Stimulated activated CD4-positive, alpha-beta T cell treated with anti-CD3 and anti-CD28 coated beads, Interleukin-12 subunit alpha, Interleukin-12 subunit beta, amount 100 ng/mL, for 4 hours (primary cell): Measurements from ENCODE around the gene TMEM43.

Experiments
- DNase-seq: peaks from one replicate; pipeline ENCODE4 v3.0.0-alpha.2; 2020

TMEM43 gene

DNA sequence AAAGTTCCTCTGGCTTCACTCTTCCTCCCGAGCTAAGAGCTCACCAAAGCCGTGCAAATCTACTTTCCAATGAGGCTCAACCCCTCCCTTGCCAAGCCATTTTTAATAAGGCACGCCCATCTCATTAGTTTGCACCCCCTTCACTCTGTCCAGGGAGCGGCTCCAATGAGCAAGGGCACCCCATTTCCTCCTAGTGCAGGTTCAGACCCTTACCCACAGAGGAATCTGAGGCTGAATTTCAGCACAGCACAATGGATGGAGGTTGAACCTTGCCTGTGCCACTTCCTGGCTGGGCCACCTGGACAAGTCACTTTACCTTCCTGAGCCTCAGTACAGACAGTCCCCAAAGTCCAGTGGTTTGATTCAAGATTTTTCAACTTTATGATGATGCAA is 28.1 kb downstream of the TMEM43 start:
- no peak for DNase-seq

- DNase-seq: no peak
Observed at GRCh38 chr3:14153663-14154062, 28.8 kb downstream of the TMEM43 start.

DNA sequence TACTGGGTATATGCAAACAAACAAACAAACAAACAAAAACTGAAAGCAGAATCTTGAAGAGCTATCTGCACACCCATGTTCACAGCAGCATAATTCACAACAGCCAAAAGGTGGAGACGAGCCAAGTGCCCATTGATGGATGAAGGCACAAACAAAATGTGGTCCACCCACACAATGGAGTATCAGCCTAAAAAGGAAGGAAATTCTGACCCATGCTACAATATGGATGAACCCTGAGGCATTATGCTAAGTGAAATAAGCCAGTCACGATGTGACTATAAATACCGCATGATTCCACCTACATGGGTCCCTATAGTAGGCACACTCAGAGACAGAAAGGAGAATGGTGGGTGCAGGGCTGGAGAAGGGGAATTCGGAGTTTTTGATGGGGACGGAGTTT is 29.4 kb downstream of the TMEM43 start:
- no peak for DNase-seq

DNA sequence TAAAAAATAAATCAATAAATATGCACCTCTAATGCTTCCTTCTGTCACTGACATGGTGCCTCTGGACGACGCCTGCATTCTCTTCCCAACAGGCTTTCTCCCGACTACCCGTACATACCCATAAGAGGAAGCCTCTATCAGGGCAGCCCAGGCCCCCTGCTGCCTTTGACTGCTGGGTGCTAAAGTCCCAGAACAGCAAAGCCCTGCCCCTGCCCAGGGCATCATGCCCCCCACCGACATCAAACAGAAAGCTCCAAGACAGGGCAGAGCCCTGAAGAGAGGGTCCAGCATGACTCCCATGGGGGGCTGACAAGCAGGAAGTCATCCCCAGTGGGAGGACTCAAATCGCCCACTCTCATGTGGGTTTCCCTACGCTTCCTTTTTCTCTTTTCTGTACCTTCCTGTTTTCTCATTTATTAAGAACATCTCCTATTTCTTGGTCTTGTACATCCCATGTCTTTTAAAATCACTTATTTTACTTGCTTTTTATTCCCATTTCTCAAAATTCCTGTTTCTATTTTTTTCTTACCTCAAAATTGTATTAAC is 30.1 kb downstream of the TMEM43 start:
- DNase-seq: no peak

GRCh38 chr3:14156201-14156600 is 31.3 kb downstream of the TMEM43 start:
- DNase-seq: no peak

DNA sequence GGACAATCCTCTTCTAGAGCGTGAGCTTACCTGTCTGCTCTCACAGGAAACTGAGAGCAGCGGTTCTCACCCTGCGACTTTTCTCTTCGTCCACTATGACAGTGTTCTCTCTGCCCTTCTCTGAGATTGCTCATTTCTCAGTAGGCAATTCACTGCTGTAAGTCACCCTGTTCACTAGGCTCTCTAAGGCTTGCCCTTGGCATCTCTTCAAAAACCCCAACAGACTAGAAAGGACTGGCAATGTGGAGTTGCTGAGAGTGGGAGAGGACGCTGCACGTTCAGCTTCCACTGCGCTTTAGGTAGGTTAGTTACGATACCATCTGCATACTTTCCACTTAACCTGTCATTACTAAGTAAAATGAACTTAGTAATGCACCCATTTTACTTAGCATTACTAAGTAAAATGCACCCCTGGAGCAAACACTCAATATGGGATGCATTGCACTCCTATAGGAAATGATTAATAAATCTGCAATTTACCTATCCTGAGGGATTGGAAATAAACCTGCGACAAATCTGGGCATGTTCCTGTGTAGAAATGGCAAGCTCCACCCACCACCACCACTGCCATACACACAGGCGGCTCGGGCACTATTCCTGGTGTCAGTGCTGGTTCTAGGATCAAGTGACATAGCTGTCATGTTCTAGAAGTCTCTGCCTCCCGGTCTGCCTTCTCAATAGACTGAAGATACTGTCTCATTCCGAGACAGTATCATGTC is 32.1 kb downstream of the TMEM43 start:
- DNase-seq: no peak

DNA sequence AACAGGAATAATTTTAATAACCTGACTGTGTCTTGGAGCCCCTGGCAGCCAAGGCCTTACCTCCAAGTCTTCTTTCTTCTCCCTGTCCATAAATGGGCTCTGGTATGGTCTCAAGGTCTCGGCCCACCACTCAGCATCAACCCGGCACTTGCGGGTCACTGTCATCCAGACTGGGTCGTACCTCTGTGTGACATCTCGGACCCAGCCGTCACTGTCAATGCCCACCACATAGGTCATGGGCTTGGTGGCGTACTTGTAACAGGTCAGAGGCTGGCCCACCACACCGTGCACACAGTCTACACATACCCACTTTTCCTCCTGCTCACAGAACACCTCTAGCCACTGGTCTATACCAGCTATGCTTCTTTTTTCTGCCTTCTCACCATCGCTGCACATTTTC is 33.1 kb downstream of the TMEM43 start:
- DNase-seq: no peak

- no peak for DNase-seq
Observed at GRCh38 chr3:14158370-14158769, 33.5 kb downstream of the TMEM43 start.

DNA sequence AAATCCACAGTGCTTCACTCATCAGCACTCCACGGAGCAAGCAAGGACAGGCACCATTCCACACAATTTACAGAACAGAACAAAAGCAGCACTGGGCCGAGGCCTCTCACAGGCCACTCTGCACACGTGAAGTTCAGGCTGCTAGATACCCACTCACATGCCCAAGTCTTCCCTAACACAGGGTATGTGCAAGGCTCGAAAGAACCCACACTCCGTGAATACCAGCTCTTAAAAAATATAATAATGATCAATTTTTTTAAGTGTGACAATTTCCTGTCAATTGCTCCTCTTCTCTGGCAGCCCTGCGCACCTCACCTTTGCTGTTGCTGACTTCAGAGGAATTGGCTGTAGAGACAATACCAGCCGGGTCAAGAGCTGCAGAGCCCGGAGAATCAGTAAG is 34.6 kb downstream of the TMEM43 start:
- no peak for DNase-seq

DNA sequence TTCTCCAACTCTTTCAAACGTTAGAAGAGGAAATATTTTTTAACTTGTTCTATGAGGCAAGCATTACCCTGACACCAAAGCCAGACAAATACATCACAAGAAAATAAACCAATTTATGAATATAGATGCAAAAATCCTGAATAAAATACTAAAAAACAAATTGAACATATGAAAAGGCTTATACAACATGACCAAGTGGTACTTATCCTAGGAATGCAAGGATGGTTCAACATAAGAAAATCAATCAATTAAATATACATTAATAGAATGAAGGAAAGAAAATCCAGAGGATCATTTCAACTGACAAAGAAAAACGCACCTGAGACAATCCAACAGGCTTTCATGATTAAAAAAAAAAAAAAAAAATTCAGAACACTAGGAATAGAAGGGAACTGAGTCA is 36.4 kb downstream of the TMEM43 start:
- no peak for DNase-seq

- DNase-seq: no peak
Observed at GRCh38 chr3:14162178-14162577, 37.3 kb downstream of the TMEM43 start.

DNA sequence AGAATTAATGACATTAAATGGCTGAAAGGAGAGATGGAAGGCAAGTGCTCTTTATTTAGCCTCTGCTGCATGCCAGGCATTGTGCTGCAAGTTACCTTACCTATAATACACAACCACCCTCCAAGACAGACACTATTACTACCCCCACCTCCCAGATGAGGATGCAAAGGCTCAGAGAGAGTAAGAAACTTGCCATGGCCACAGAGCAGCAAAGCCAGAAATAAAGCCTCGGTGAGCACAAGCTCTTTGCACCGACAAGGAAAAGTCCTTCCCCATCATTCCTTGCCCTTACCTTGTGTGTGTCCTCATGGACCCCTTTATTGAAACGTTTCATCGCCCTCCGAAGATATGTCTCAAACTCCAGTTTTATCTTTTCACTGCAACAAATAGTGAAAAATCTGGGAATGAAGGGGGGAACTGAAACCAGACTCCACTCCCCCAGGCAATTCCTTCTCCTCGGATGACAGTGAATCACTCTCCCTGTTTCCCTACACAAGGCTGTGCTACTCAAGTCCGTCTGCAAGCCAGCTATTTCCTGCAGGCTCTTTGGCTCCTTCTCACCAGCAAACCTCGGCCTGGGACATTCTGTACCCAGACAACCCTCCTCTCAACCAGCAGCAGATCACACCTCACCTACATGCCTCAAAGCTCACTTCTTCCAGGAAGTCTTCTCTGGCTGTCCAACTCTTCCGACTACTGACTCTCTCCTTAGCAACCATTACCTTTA is 42.2 kb downstream of the TMEM43 start:
- DNase-seq: no peak

GRCh38 chr3:14169435-14169834 is 44.6 kb downstream of the TMEM43 start:
- no peak for DNase-seq

- no peak for DNase-seq
Observed at GRCh38 chr3:14169871-14170270, 45.0 kb downstream of the TMEM43 start.

DNA sequence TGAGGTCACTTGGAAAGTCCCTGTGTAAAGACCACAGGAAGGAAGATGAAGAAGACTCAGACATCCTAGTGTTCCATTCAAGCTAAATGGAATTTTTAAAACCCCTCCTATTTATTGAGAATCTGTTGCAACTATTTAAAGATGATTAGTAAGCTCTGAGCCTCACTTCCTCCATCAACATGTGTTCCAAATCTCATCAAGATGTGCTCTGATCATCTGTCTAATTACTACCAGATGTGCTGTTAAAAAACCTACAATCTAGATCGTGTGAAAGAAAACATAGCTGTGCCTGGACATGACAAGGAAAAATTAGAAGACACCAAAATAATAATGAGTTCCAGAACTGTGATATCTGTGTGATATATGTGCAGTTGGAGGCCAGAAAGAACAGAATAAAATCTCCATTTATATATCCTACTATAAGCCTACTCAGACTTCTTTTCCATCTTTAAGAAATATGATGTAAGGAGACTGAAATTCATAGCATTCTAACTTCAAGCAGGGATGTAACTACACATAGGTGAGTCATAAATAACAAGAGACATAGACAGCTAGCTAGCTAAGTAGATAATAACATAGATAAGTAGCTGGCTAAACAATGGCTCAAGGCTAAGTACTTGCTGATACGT is 45.8 kb downstream of the TMEM43 start:
- no peak for DNase-seq

DNA sequence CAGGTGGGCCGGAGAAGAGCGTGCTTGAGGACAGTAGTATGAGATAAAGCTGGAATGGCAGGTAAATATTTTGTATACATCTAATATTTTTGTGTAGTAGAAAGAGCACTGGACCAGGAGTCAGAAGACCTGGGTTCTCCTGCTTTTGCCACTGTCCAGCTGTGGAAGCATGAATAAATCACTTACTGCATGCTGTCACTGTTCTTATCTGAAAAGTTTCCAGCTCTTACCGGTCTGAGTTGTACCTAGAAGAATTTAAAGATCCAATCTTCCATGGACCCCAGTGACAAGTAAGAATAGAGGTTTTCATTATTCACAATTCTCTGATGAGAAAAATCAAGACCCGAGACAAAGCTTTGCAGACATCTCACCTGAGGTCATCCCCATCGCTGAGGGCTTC is 47.6 kb downstream of the TMEM43 start:
- DNase-seq: no peak

GRCh38 chr3:14174483-14174882 is 49.6 kb downstream of the TMEM43 start:
- DNase-seq: no peak

GRCh38 chr3:14175383-14176037 is 50.7 kb downstream of the TMEM43 start:
- DNase-seq: no peak

DNA sequence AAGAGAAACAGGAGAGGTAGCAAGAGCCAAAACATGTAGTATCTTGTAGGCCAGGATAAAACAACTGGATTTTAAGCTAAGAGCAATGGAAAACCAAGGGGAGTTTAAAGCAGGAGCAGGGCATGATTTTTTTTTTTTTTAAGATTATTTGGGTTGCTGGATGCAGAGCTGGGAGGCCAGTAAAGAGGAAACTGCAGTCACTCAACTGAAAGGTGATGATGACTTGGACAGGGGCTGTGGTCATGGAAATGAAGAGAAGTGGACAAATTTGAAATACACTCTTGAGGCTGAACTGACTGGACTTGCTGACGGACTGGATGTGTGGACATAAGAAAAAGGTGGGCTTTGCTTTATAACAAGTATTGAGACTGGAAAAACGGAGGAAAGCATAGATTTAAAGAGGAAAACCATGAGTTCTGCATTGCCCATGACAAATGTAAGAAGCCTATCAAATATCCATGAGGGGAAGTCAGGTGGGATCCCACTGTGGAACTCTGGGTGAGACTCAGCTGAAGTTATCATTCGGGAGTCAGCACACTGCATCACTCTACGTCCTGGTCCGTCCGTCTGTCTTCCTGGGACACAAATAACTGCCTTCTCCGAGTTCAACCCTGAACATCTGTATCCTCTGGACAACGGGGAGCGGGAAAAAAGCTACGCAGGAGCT is 52.9 kb downstream of the TMEM43 start:
- no peak for DNase-seq

- DNase-seq: peak; percentile 95
Observed at GRCh38 chr3:14178247-14179113, 53.6 kb downstream of the TMEM43 start, which contains the start of the genes LSM3 and XPC. LSM3 (plus strand) TSS chr3:14178817; CDS start chr3:14178861, 44 bp downstream. XPC (minus strand) TSS chr3:14178601; CDS start chr3:14178568, 33 bp downstream.

DNA sequence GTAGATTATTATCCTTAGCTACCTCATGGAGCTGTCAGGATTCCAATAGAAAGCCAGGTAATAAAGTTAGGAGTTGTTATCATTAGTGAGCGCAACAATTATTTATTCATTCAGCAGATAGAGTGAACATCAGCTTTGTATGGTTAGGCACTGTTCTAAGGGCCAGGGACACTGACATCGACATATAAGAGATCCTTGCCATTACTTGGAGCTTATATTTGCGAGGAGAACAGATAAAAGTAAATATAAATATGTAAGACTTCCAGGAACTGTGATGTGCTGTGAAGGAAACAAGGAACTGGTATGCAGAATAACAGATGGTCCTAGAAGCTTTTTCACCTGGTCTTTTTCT is 54.2 kb downstream of the TMEM43 start:
- no peak for DNase-seq

DNA sequence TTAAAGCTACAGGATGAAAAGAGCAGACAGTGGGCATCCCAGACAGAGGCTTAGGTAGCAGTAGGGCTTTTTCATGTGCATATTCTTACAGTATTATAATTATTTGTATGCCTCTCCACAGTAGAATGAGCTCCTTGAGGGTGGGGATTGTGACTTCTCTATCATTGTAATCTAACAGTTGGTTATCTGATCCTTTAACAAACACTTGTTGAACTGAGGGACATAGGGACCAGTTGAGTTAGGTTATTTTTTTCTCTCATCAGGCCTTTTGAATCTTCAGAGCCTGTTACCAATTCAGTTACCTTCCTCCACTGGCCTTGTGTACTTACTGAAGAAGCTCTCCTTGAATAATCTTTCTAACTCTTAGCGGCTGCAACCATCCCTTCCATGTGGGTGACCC is 54.9 kb downstream of the TMEM43 start:
- DNase-seq: no peak
